Measurements from ENCODE around the gene TRIP11.
A peak's percentile ranks its signal among the peaks of the same experiment; 100 is the strongest.

Gene TRIP11

GRCh38 chr14:92033906-92034687, 5.8 kb downstream of the TRIP11 start:
- TF ChIP-seq CTCF (IDR thresholded peaks at IDR 0.05; ENCODE audit: low read depth, low read length, missing control alignments) = no peak
- DNase-seq = no peak
- Histone ChIP-seq H3K36me3 (replicated peaks) (peaks cover 12% of the 10 kb centered on the region), H3K4me3 (ENCODE audit: low read depth, low read length) (no peak overlapping the region), H3K27ac (no peak overlapping the region), H3K27me3 (replicated peaks) (no peaks in the 10 kb centered on the region)
- in situ Hi-C loops (cut with HindIII; ENCODE audit: low pct_ligation_motif_present, low sequenced_read_pairs) = no loop called here

DNA sequence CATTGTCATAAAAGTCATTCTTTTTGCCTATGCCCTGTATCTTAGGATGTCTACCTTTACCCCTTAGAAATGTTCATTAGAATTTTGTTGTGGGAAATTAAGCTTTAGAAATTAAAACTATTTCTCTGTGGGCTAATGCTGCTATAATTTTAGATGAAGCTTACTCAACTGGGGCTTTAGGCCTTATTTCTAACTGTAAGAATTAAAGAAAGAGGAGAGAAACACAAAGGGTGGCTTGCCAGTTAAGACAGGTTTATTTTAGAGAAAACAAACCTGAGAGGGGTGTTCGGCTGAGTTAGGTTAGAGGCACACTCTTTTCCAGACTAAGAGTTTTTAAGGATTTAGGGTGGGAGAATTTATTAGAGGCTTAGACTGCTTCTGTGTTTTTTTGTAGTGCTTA, 6.4 kb downstream of the TRIP11 start:
- no peaks in the 10 kb centered on the region for H3K27me3 ChIP-seq (replicated peaks)
- in situ Hi-C loops (cut with HindIII; ENCODE audit: low pct_ligation_motif_present, low sequenced_read_pairs) = no loop called here
- H3K36me3 ChIP-seq (replicated peaks) = peaks cover 12% of the 10 kb centered on the region
- H3K27ac ChIP-seq = no peak overlapping the region
- DNase-seq = no peak
- TF ChIP-seq CTCF (IDR thresholded peaks at IDR 0.05; ENCODE audit: low read depth, low read length, missing control alignments) = no peak
- no peak overlapping the region for H3K4me3 ChIP-seq (ENCODE audit: low read depth, low read length)

DNA sequence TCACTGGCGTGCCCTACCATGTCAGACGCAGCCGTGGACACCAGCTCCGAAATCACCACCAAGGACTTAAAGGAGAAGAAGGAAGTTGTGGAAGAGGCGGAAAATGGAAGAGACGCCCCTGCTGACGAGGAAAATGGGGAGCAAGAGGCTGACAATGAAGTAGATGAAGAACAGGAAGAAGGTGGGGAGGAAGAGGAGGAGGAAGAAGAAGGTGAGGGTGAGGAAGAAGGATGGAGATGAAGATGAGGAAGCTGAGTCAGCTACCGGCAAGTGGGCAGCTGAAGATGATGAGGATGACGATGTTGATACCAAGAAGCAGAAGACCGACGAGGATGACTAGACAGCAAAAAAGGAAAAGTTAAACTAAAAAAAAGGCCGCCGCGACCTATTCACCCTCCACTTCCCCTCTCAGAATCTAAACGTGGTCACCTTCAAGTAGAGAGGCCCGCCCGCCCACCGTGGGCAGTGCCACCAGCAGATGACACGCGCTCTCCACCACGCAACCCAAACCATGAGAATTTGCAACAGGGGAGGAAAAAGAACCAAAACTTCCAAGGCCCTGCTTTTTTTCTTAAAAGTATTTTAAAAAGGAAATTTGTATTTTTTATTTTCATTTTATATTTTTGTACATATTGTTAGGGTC, 13.2 kb downstream of the TRIP11 start:
- Histone ChIP-seq H3K27me3 (replicated peaks) (no peaks in the 10 kb centered on the region), H3K27ac (peak overlapping the region; percentile 84), H3K36me3 (replicated peaks) (peaks cover 8% of the 10 kb centered on the region), H3K4me3 (ENCODE audit: low read depth, low read length) (no peak overlapping the region)
- in situ Hi-C loops (cut with HindIII; ENCODE audit: low pct_ligation_motif_present, low sequenced_read_pairs) = no loop called here
- no peak for TF ChIP-seq CTCF (IDR thresholded peaks at IDR 0.05; ENCODE audit: low read depth, low read length, missing control alignments)
- DNase-seq = no peak

- H3K4me3 ChIP-seq (ENCODE audit: low read depth, low read length) = no peak overlapping the region
- H3K27me3 ChIP-seq (replicated peaks) = no peaks in the 10 kb centered on the region
- peaks cover 3% of the 10 kb centered on the region for H3K36me3 ChIP-seq (replicated peaks)
- no peak for TF ChIP-seq CTCF (IDR thresholded peaks at IDR 0.05; ENCODE audit: low read depth, low read length, missing control alignments)
- no peak overlapping the region for H3K27ac ChIP-seq
- in situ Hi-C loops (cut with HindIII; ENCODE audit: low pct_ligation_motif_present, low sequenced_read_pairs) = no loop called here
- no peak for DNase-seq
These were observed 17.8 kb downstream of the TRIP11 start for GRCh38 chr14:92022036-92022435.

- TF ChIP-seq CTCF (IDR thresholded peaks at IDR 0.05; ENCODE audit: low read depth, low read length, missing control alignments) = no peak
- Histone ChIP-seq H3K27me3 (replicated peaks) (no peaks in the 10 kb centered on the region), H3K4me3 (ENCODE audit: low read depth, low read length) (no peak overlapping the region), H3K36me3 (replicated peaks) (peaks cover 3% of the 10 kb centered on the region), H3K27ac (no peak overlapping the region)
- no peak for DNase-seq
- in situ Hi-C loops (cut with HindIII; ENCODE audit: low pct_ligation_motif_present, low sequenced_read_pairs) = no loop called here
These were observed 18.3 kb downstream of the TRIP11 start for GRCh38 chr14:92021523-92021922.

All from brain microvascular endothelial cell (primary cell).